Neural cell (in vitro differentiated cells): ENCODE results near the gene AP2B1. TPM values are rescaled to one million over a fixed set of nuclear protein-coding genes. Genes with fewer than 3 reads are reported as not detected.

Source experiments
- H2AFZ ChIP-seq: fragments of 200-600, 300-800 bp; sonication (generic), shearing (Covaris generic); 2 replicates; pipeline ENCODE4 v1.6.0; 2014; ENCODE audit warnings: low read depth, mild to moderate bottlenecking, antibody characterized with exemption, low read length, moderate library complexity
- H3F3A ChIP-seq: fragments of 200-600 bp; shearing (Covaris generic); 2 replicates; pipeline ENCODE4 v1.6.1; 2016; ENCODE audit warnings: mild to moderate bottlenecking, moderate library complexity, mixed read lengths, antibody characterized with exemption, low read length; ENCODE audit not compliant: insufficient read depth, poor library complexity, severe bottlenecking
- H3K27ac ChIP-seq: fragments of 200-600, 300-800 bp; sonication (generic), shearing (Covaris generic); 2 replicates; pipeline ENCODE4 v1.5.1; 2014; ENCODE audit warnings: mild to moderate bottlenecking, low read length, moderate library complexity
- H3K27me3 ChIP-seq: fragments of 300-800, 200-600 bp; sonication (generic), shearing (Covaris generic); 2 replicates; pipeline ENCODE4 v1.6.0; 2014; ENCODE audit warnings: mild to moderate bottlenecking, low read depth, low read length, moderate library complexity; ENCODE audit not compliant: insufficient read depth
- H3K36me3 ChIP-seq: fragments of 300-800, 200-600 bp; sonication (generic), shearing (Covaris generic); 2 replicates; pipeline ENCODE4 v1.5.1; 2014; ENCODE audit warnings: mild to moderate bottlenecking, antibody characterized with exemption, low read length, moderate library complexity; ENCODE audit not compliant: insufficient read depth
- H3K4me2 ChIP-seq: fragments of 300-800, 200-600 bp; sonication (generic), shearing (Covaris generic); 2 replicates; pipeline ENCODE4 v1.6.0; 2014; ENCODE audit warnings: mild to moderate bottlenecking, low read length
- H3K4me3 ChIP-seq: fragments of 300-800, 200-600 bp; sonication (generic), shearing (Covaris generic); 2 replicates; pipeline ENCODE4 v1.5.1; 2014; ENCODE audit warnings: mild to moderate bottlenecking, low read length, moderate library complexity
- H3K79me2 ChIP-seq: fragments of 200-600 bp; shearing (Covaris generic); replicated peaks from 2 replicates; pipeline ENCODE4 v1.6.0; 2014; ENCODE audit warnings: mild to moderate bottlenecking, low read length, moderate library complexity; ENCODE audit not compliant: insufficient read depth
- H3K9ac ChIP-seq: fragments of 300-800, 200-600 bp; sonication (generic), shearing (Covaris generic); 2 replicates; pipeline ENCODE4 v1.6.1; 2016; ENCODE audit warnings: mild to moderate bottlenecking, low read length, mixed read lengths
- H3K9me2 ChIP-seq: fragments of 200-600 bp; shearing (Covaris generic); 2 replicates; pipeline ENCODE4 v1.6.1; 2016; ENCODE audit warnings: mild to moderate bottlenecking, low read length, mixed read lengths; ENCODE audit not compliant: insufficient read depth
- H3K9me3 ChIP-seq: fragments of 200-600, 300-800 bp; sonication (generic), shearing (Covaris generic); 2 replicates; pipeline ENCODE4 v1.6.1; 2016; ENCODE audit warnings: mild to moderate bottlenecking, mixed run types, low read length, moderate library complexity, mixed read lengths
- H4K20me1 ChIP-seq: fragments of 200-600 bp; shearing (Covaris generic); 2 replicates; pipeline ENCODE4 v1.6.1; 2016; ENCODE audit warnings: mild to moderate bottlenecking, mixed run types; ENCODE audit not compliant: insufficient read depth
- EP300 ChIP-seq: fragments of 450-650 bp; conservative IDR thresholded peaks from 2 replicates; pipeline ENCODE4 v1.6.1; 2014; ENCODE audit warnings: antibody characterized with exemption, mild to moderate bottlenecking, moderate library complexity; ENCODE audit not compliant: poor library complexity, severe bottlenecking
- EZH2 ChIP-seq: fragments of 200-600, 300-800 bp; shearing (Covaris generic), sonication (generic); IDR thresholded peaks from 2 replicates; pipeline ENCODE4 v1.6.1; 2014; ENCODE audit warnings: antibody characterized with exemption, low read length, borderline replicate concordance, mild to moderate bottlenecking; ENCODE audit not compliant: insufficient read depth, poor library complexity, severe bottlenecking
- MXI1 ChIP-seq: fragments of 450-650 bp; conservative IDR thresholded peaks from 2 replicates; pipeline ENCODE4 v1.6.1; 2014; ENCODE audit warnings: antibody characterized with exemption, mild to moderate bottlenecking; ENCODE audit not compliant: poor library complexity, severe bottlenecking
- POLR2AphosphoS5 ChIP-seq: IDR thresholded peaks from 2 replicates; pipeline ENCODE4 v1.6.1; 2012
- RAD21 ChIP-seq: fragments of 450-650 bp; conservative IDR thresholded peaks from 2 replicates; pipeline ENCODE4 v1.6.1; 2014; ENCODE audit warnings: antibody characterized with exemption, mild to moderate bottlenecking, moderate library complexity
- SMC3 ChIP-seq: fragments of 450-650 bp; conservative IDR thresholded peaks from 2 replicates; pipeline ENCODE4 v1.6.1; 2014; ENCODE audit warnings: antibody characterized with exemption, mild to moderate bottlenecking, moderate library complexity; ENCODE audit not compliant: poor library complexity
- TAF1 ChIP-seq: IDR thresholded peaks from 2 replicates; pipeline ENCODE4 v1.6.1; 2012; ENCODE audit warnings: low read depth
- polyA plus RNA-seq: library from polyadenylated mRNA; depleted of rRNA; stranded (reverse); fragments of >200 nt; gene quantifications from 2 replicates; pipeline ENCODE4 v1.2.3, GENCODE V29; 2014
- TF ChIP-seq, protein P1 (sequence below): IDR thresholded peaks from 2 replicates; pipeline ENCODE4 v1.6.1; 2012; ENCODE audit warnings: borderline replicate concordance
- TF ChIP-seq, protein P2 (sequence below): fragments of 450-650 bp; IDR thresholded peaks from 2 replicates; pipeline ENCODE4 v1.5.1; 2014; ENCODE audit warnings: antibody characterized with exemption, mild to moderate bottlenecking, moderate library complexity; ENCODE audit not compliant: poor library complexity, severe bottlenecking

AP2B1 gene
- polyA plus RNA-seq, 1 donor from 2014 or later = 59.5 TPM

DNA sequence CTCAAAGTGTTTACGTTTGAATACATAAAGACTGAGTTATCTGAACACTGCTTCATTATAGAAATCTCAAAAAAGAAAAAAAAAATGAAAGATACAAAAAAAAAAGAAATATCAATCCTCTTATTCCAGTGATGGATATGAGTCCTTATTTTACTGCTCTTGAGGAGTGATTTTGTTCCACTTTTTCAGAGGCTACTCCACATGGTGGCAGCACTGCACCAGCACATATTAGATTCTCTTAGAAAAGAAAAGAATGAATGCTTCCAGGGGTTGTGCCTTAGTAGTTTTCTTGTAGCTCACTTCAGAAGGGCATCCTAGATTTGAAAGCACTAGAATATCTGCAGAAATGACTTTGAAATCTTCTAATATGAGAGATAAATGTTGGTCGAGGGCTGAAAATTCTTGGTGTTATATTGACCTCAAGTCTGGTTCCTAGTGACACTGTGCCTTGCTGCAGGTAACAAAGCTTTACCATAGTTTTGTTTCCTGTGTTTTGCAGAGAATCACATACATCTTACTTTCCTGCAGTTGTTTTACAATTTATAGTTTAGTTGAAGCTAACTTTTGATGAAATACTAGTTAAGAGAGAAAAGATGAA is 25.9 kb downstream of the AP2B1 start:
- H3K9ac ChIP-seq = no peak overlapping the region
- H3F3A ChIP-seq = no peaks in the 10 kb centered on the region
- H3K4me3 ChIP-seq = no peak overlapping the region
- H3K27ac ChIP-seq = no peak overlapping the region
- peaks cover 8% of the 10 kb centered on the region for H4K20me1 ChIP-seq
- no peak overlapping the region for H3K4me2 ChIP-seq
- no peaks in the 10 kb centered on the region for H3K27me3 ChIP-seq
- no peak overlapping the region for H2AFZ ChIP-seq
- no peaks in the 10 kb centered on the region for H3K9me3 ChIP-seq
- H3K9me2 ChIP-seq = no peaks in the 10 kb centered on the region
- TF ChIP-seq EZH2 (no peak), EP300 (no peak), RAD21 (peak; percentile 82), TAF1 (no peak), MXI1 (no peak), SMC3 (peak; percentile 85), POLR2AphosphoS5 (no peak)
- TF ChIP-seq, protein P1, sequence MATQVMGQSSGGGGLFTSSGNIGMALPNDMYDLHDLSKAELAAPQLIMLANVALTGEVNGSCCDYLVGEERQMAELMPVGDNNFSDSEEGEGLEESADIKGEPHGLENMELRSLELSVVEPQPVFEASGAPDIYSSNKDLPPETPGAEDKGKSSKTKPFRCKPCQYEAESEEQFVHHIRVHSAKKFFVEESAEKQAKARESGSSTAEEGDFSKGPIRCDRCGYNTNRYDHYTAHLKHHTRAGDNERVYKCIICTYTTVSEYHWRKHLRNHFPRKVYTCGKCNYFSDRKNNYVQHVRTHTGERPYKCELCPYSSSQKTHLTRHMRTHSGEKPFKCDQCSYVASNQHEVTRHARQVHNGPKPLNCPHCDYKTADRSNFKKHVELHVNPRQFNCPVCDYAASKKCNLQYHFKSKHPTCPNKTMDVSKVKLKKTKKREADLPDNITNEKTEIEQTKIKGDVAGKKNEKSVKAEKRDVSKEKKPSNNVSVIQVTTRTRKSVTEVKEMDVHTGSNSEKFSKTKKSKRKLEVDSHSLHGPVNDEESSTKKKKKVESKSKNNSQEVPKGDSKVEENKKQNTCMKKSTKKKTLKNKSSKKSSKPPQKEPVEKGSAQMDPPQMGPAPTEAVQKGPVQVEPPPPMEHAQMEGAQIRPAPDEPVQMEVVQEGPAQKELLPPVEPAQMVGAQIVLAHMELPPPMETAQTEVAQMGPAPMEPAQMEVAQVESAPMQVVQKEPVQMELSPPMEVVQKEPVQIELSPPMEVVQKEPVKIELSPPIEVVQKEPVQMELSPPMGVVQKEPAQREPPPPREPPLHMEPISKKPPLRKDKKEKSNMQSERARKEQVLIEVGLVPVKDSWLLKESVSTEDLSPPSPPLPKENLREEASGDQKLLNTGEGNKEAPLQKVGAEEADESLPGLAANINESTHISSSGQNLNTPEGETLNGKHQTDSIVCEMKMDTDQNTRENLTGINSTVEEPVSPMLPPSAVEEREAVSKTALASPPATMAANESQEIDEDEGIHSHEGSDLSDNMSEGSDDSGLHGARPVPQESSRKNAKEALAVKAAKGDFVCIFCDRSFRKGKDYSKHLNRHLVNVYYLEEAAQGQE = no peak
- TF ChIP-seq, protein P2, sequence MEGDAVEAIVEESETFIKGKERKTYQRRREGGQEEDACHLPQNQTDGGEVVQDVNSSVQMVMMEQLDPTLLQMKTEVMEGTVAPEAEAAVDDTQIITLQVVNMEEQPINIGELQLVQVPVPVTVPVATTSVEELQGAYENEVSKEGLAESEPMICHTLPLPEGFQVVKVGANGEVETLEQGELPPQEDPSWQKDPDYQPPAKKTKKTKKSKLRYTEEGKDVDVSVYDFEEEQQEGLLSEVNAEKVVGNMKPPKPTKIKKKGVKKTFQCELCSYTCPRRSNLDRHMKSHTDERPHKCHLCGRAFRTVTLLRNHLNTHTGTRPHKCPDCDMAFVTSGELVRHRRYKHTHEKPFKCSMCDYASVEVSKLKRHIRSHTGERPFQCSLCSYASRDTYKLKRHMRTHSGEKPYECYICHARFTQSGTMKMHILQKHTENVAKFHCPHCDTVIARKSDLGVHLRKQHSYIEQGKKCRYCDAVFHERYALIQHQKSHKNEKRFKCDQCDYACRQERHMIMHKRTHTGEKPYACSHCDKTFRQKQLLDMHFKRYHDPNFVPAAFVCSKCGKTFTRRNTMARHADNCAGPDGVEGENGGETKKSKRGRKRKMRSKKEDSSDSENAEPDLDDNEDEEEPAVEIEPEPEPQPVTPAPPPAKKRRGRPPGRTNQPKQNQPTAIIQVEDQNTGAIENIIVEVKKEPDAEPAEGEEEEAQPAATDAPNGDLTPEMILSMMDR = peak; percentile 79
- H3K79me2 ChIP-seq = no peaks in the 10 kb centered on the region
- H3K36me3 ChIP-seq = peaks cover 2% of the 10 kb centered on the region

DNA sequence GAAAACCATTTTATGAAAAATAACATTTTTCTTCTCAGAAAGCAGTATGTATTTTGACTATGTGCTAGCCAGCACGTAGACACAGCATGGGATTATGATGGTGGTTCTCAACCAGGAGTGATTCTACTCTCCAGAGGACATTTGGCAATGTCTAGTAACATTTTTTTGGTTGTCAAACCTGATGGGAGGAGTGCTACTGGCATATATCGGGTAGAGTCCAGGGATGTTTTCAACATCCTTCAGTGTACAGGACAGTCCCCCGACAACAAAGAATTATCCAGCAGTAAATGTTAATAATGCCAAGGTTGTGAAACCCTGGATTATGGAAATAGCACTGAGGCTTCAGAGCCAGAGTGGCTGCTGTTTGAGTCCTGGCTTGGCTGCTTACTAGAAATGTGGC is 27.7 kb downstream of the AP2B1 start:
- Histone ChIP-seq H3F3A (no peaks in the 10 kb centered on the region), H2AFZ (no peak overlapping the region), H3K27ac (no peak overlapping the region), H3K79me2 (no peaks in the 10 kb centered on the region), H3K27me3 (no peaks in the 10 kb centered on the region), H3K9ac (no peak overlapping the region), H3K4me3 (no peak overlapping the region), H3K9me3 (no peaks in the 10 kb centered on the region), H3K4me2 (no peak overlapping the region), H4K20me1 (peaks cover 8% of the 10 kb centered on the region), H3K9me2 (no peaks in the 10 kb centered on the region), H3K36me3 (peaks cover 7% of the 10 kb centered on the region)
- no peak for TF ChIP-seq SMC3
- TF ChIP-seq, protein P2 = no peak
- no peak for TF ChIP-seq TAF1
- TF ChIP-seq MXI1 = no peak
- TF ChIP-seq EP300 = no peak
